Type B pancreatic cell (in vitro differentiated cells): ENCODE results near the gene BACE2. TPM values are rescaled to one million over a fixed set of nuclear protein-coding genes. Genes with fewer than 3 reads are reported as not detected.

Source experiments
- DNase-seq: peaks from one replicate; pipeline ENCODE4 v3.0.0; 2021; ENCODE audit warnings: mixed read lengths; ENCODE audit not compliant: unreplicated experiment; ENCODE audit errors: extremely low spot score
- H3K27ac Mint-ChIP-seq: 2 replicates; pipeline ENCODE4 v1.8.0; 2021; ENCODE audit warnings: mild to moderate bottlenecking, mixed read lengths
- H3K27me3 Mint-ChIP-seq: 2 replicates; pipeline ENCODE4 v1.8.0; 2021; ENCODE audit warnings: mixed read lengths
- H3K36me3 Mint-ChIP-seq: 2 replicates; pipeline ENCODE4 v1.8.0; 2021; ENCODE audit warnings: mixed read lengths
- H3K4me1 Mint-ChIP-seq: one replicate; pipeline ENCODE4 v1.8.0; 2021; ENCODE audit warnings: mixed read lengths; ENCODE audit not compliant: unreplicated experiment
- H3K4me3 Mint-ChIP-seq: 2 replicates; pipeline ENCODE4 v1.8.0; 2021; ENCODE audit warnings: mild to moderate bottlenecking, mixed read lengths
- H3K9me3 Mint-ChIP-seq: 2 replicates; pipeline ENCODE4 v1.8.0; 2021; ENCODE audit warnings: mixed read lengths
- total RNA-seq: library from RNA; stranded (reverse); gene quantifications from 2 replicates; pipeline ENCODE4 v1.2.1, GENCODE V29; 2021; ENCODE audit warnings: low replicate concordance
- TF ChIP-seq, protein P1 (sequence below): fragments of 200-600 bp; sonication (generic); conservative IDR thresholded peaks from 2 replicates; pipeline ENCODE4 v1.5.0; 2021; ENCODE audit warnings: antibody characterized with exemption, mild to moderate bottlenecking

BACE2 gene
- total RNA-seq, 1 donor from 2014 or later: 29.8 TPM

DNA sequence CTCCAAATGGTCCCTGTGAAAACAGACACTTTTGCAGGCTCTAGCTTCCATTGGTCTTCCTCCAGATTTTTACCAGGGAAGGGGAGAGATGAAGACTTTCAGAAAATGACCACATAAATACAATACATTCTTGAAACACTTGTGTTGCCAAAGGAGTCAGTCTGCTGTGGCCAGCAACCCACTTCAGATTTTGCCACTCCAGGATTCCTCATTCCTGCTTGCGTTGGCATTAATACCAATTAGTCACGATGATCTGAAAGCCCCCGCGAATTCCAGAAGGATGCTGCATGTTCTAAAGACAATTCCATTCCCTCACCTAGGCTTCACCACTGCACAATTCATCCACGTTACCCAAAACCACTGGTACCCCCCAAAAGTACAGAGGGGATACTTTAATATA is 7.9 kb upstream of the BACE2 start:
- Mint-ChIP-seq H3K27ac (no peak overlapping the region), H3K27me3 (peaks cover 3% of the 10 kb centered on the region), H3K4me1 (no peaks in the 10 kb centered on the region), H3K4me3 (no peak overlapping the region), H3K9me3 (peaks cover 5% of the 10 kb centered on the region), H3K36me3 (no peaks in the 10 kb centered on the region)
- TF ChIP-seq, protein P1, sequence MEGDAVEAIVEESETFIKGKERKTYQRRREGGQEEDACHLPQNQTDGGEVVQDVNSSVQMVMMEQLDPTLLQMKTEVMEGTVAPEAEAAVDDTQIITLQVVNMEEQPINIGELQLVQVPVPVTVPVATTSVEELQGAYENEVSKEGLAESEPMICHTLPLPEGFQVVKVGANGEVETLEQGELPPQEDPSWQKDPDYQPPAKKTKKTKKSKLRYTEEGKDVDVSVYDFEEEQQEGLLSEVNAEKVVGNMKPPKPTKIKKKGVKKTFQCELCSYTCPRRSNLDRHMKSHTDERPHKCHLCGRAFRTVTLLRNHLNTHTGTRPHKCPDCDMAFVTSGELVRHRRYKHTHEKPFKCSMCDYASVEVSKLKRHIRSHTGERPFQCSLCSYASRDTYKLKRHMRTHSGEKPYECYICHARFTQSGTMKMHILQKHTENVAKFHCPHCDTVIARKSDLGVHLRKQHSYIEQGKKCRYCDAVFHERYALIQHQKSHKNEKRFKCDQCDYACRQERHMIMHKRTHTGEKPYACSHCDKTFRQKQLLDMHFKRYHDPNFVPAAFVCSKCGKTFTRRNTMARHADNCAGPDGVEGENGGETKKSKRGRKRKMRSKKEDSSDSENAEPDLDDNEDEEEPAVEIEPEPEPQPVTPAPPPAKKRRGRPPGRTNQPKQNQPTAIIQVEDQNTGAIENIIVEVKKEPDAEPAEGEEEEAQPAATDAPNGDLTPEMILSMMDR: no peak
- no peak for DNase-seq

DNA sequence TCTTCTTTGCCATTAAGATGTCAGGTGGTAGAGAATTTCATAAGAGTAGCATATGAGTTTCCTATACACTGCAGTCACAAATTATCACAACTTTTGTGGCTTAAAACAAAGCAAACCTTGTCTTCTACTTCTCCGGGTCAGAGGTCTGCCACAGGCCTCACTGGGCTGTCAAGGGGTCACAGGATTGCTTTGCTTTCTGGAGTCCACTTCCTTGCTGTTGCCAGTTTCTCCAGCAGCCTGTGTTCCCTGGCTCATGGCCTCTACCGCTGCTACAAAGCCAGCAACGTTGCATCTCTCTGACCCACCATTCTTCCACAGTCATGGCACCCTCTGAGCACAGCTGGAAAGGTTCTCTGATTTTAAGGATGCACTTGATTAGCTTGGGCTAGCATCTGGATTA is 6.5 kb upstream of the BACE2 start:
- no peak for DNase-seq
- Mint-ChIP-seq H3K4me1 (no peaks in the 10 kb centered on the region), H3K36me3 (no peaks in the 10 kb centered on the region), H3K27me3 (peaks cover 4% of the 10 kb centered on the region), H3K9me3 (peaks cover 5% of the 10 kb centered on the region), H3K4me3 (no peak overlapping the region), H3K27ac (no peak overlapping the region)
- TF ChIP-seq, protein P1: no peak

DNA sequence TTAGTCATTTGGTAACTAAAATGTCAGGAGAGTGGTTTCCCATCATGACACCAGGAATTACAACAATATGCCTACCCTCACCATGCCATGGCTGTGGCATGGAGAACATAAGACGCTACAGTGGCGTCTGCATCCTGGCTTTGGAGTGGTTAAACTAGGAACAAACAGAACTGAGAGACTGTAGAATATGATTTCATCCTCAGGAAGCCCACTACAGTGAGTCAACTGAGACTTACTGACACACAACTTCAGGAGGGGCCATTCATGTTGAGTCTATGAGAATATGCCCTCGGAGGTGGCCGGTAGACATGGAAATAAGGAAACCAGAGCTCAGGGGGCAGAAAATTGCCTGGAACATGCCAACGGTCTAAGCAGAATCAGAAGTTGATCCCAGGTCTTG is 5.9 kb upstream of the BACE2 start:
- Mint-ChIP-seq H3K27me3 (peaks cover 9% of the 10 kb centered on the region), H3K27ac (no peak overlapping the region), H3K36me3 (no peaks in the 10 kb centered on the region), H3K9me3 (peaks cover 5% of the 10 kb centered on the region), H3K4me3 (no peak overlapping the region), H3K4me1 (no peaks in the 10 kb centered on the region)
- no peak for DNase-seq
- TF ChIP-seq, protein P1: no peak

DNA sequence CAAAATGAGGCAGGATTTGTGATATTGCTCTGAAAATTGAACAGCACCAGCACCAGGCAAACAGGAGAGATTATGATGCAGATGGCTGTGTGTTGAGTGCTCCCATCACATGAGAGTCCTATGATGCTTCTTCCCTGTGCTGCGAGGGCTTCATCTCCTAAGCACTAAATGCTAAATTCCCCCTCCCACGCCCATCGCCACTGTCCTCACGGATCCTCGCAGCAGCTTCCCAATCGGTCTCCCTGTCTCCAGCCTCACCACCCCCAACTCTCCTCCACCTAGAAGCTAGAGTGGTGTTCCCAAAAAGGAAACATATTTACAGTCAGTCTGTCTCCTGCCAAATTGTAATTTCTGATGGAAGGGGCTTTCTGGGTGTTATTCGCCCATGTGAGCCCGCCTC is 4.9 kb upstream of the BACE2 start:
- Mint-ChIP-seq H3K36me3 (no peaks in the 10 kb centered on the region), H3K27me3 (peaks cover 9% of the 10 kb centered on the region), H3K4me1 (no peaks in the 10 kb centered on the region), H3K27ac (no peak overlapping the region), H3K9me3 (peaks cover 4% of the 10 kb centered on the region), H3K4me3 (no peak overlapping the region)
- no peak for DNase-seq
- TF ChIP-seq, protein P1: no peak

DNA sequence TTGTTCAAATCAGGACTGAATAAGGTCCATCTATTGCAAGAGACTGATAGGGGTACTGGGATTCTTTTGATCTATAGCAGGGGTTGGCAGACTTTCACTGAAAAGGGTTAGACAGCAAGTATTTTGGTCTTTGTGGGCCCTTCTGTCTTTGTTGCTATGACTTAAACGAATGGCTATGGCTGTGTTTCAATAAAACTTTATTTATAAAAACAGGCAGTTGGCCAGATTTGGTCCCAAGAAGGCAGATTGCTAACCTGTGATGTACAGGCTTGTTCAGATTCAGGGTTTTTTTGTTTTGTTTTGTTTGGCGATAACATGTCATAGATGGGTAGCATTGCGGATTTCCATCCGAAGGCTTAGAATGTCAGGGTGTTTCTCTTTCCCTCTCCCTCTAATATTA is 3.9 kb upstream of the BACE2 start:
- H3K4me1 Mint-ChIP-seq: no peaks in the 10 kb centered on the region
- TF ChIP-seq, protein P1: no peak
- H3K27ac Mint-ChIP-seq: no peak overlapping the region
- H3K4me3 Mint-ChIP-seq: no peak overlapping the region
- no peaks in the 10 kb centered on the region for H3K9me3 Mint-ChIP-seq
- peaks cover 10% of the 10 kb centered on the region for H3K27me3 Mint-ChIP-seq
- no peaks in the 10 kb centered on the region for H3K36me3 Mint-ChIP-seq
- no peak for DNase-seq
